Breast epithelium (tissue), 4 donors: ENCODE measurements around the gene DNAJB8. TPM values are rescaled to one million over a fixed set of nuclear protein-coding genes. Genes with fewer than 3 reads are reported as not detected.

ENCODE experiments used
- DNase-seq, 2 donors: peaks; one replicate each; pipeline ENCODE4 v3.0.0-alpha.2; 2019; ENCODE audit warnings: low spot score in 2 of 2
- H3K27ac ChIP-seq, 2 donors: fragments of 200-600 bp; sonication (generic) in 1 of 2; one replicate each; pipeline ENCODE4 v1.5.1; 2016 to 2019; ENCODE audit warnings: mild to moderate bottlenecking in 1 of 2
- H3K27me3 ChIP-seq, 2 donors: fragments of 200-600 bp; sonication (generic) in 1 of 2; one replicate each; pipeline versions ENCODE4 v1.5.1 to v1.6.0; 2017 to 2019; ENCODE audit warnings: control low read depth in 1 of 2, mild to moderate bottlenecking in 1 of 2
- H3K36me3 ChIP-seq: fragments of 200-600 bp; one replicate; pipeline ENCODE4 v1.5.1; 2019
- H3K4me1 ChIP-seq, 2 donors: fragments of 200-600 bp; sonication (generic); one replicate each; pipeline ENCODE4 v1.5.1; 2016 to 2019; ENCODE audit warnings: control low read depth in 1 of 2
- H3K4me3 ChIP-seq, 3 donors: fragments of 200-600 bp; sonication (generic); 1 replicate in 2 of 3; 2 replicates in 1 of 3; pipeline ENCODE4 v1.5.1; 2016 to 2019; ENCODE audit warnings: mild to moderate bottlenecking in 3 of 3, moderate library complexity in 2 of 3
- H3K9me3 ChIP-seq, 2 donors: fragments of 200-600 bp; sonication (generic) in 1 of 2; one replicate each; pipeline ENCODE4 v1.5.1; 2016 to 2019; ENCODE audit warnings: control low read depth in 1 of 2
- CTCF ChIP-seq, 3 donors: fragments of 450-650 bp; IDR thresholded peaks; one replicate each; pipeline ENCODE4 v1.5.1; 2016 to 2017; ENCODE audit warnings: antibody characterized with exemption in 3 of 3, mild to moderate bottlenecking in 3 of 3, moderate library complexity in 3 of 3
- POLR2A ChIP-seq: fragments of 450-650 bp; IDR thresholded peaks from one replicate; pipeline ENCODE4 v1.6.1; 2016; ENCODE audit warnings: antibody characterized with exemption, mild to moderate bottlenecking, moderate library complexity
- POLR2AphosphoS5 ChIP-seq, 3 donors: sonication (generic); formaldehyde crosslinking; IDR thresholded peaks; one replicate each; pipeline ENCODE4 v1.6.1; 2017; ENCODE audit warnings: antibody characterized with exemption in 3 of 3
- intact Hi-C: fragments of 100-400 bp; cut with DNase I; formaldehyde crosslinking; loops from one replicate; pipeline ENCODE4 v1.15.1; 2023; ENCODE audit warnings: low total_unique reads
- total RNA-seq, 3 donors: library from RNA; depleted of rRNA; stranded (reverse); fragments of >200 nt; gene quantifications; one replicate each; pipeline ENCODE4 v1.1.0, GENCODE V29; 2016

The DNAJB8 gene
- total RNA-seq, 3 donors from 2014 or later, result not detected

GRCh38 chr3:128501431-128501830 lies 34.7 kb upstream of the DNAJB8 start:
- Histone ChIP-seq H3K4me1 (no peaks in the 10 kb centered on the region), H3K36me3 (no peaks in the 10 kb centered on the region), H3K4me3 (no peak overlapping the region), H3K27me3 (peaks cover 0 to 44% of the 10 kb centered on the region in 2 donors), H3K27ac (no peak overlapping the region), H3K9me3 (no peaks in the 10 kb centered on the region)
- DNase-seq, result no peak
- TF ChIP-seq CTCF (IDR thresholded peaks at IDR 0.05) (no peak), POLR2A (no peak)
- intact Hi-C loops, result no loop called here

- no peak for DNase-seq
- H3K9me3 ChIP-seq, result no peaks in the 10 kb centered on the region
- H3K36me3 ChIP-seq, result no peaks in the 10 kb centered on the region
- no peak overlapping the region for H3K27ac ChIP-seq
- no peak overlapping the region for H3K4me3 ChIP-seq
- peaks cover 0 to 50% of the 10 kb centered on the region in 2 donors for H3K27me3 ChIP-seq
- TF ChIP-seq CTCF (IDR thresholded peaks at IDR 0.05) (no peak), POLR2AphosphoS5 (IDR thresholded peaks at IDR 0.05) (no peak), POLR2A (no peak)
- intact Hi-C loops, result no loop called here
- H3K4me1 ChIP-seq, result no peaks in the 10 kb centered on the region
These were observed 33.9 kb upstream of the DNAJB8 start for GRCh38 chr3:128500556-128500955.

- Histone ChIP-seq H3K9me3 (no peaks in the 10 kb centered on the region), H3K27me3 (peaks cover 0 to 57% of the 10 kb centered on the region in 2 donors), H3K36me3 (no peaks in the 10 kb centered on the region), H3K4me1 (no peaks in the 10 kb centered on the region), H3K4me3 (no peak overlapping the region), H3K27ac (no peak overlapping the region)
- DNase-seq, result no peak
- TF ChIP-seq POLR2AphosphoS5 (IDR thresholded peaks at IDR 0.05), result no peak
- no peak for TF ChIP-seq POLR2A
- TF ChIP-seq CTCF (IDR thresholded peaks at IDR 0.05), result no peak
- intact Hi-C loops, result loop anchor here (10.0 kb wide), 1 partner anchor 75 kb away; no protein-coding TSS in a partner anchor
These were observed 33.1 kb upstream of the DNAJB8 start for GRCh38 chr3:128499724-128500275.

GRCh38 chr3:128498901-128499530 lies 32.3 kb upstream of the DNAJB8 start:
- no peaks in the 10 kb centered on the region for H3K36me3 ChIP-seq
- DNase-seq, result no peak
- H3K9me3 ChIP-seq, result no peaks in the 10 kb centered on the region
- H3K27me3 ChIP-seq, result peaks cover 0 to 65% of the 10 kb centered on the region in 2 donors
- intact Hi-C loops, result loop anchor here (10.0 kb wide), 1 partner anchor 74 kb away; no protein-coding TSS in a partner anchor
- no peak for TF ChIP-seq POLR2A
- no peak for TF ChIP-seq POLR2AphosphoS5 (IDR thresholded peaks at IDR 0.05)
- no peak for TF ChIP-seq CTCF (IDR thresholded peaks at IDR 0.05)
- H3K4me3 ChIP-seq, result no peak overlapping the region
- H3K27ac ChIP-seq, result no peak overlapping the region
- no peaks in the 10 kb centered on the region for H3K4me1 ChIP-seq

GRCh38 chr3:128498127-128498626 lies 31.5 kb upstream of the DNAJB8 start:
- Histone ChIP-seq H3K36me3 (no peaks in the 10 kb centered on the region), H3K9me3 (no peaks in the 10 kb centered on the region), H3K27me3 (peaks cover 0 to 74% of the 10 kb centered on the region in 2 donors), H3K4me1 (peaks cover 0 to 2% of the 10 kb centered on the region in 2 donors), H3K27ac (no peak overlapping the region), H3K4me3 (peak overlapping the region; percentile 33 to 73 (median 55))
- intact Hi-C loops, result loop anchor here (10.0 kb wide), 1 partner anchor 73 kb away; no protein-coding TSS in a partner anchor
- TF ChIP-seq CTCF (IDR thresholded peaks at IDR 0.05) (no peak), POLR2AphosphoS5 (IDR thresholded peaks at IDR 0.05) (no peak), POLR2A (no peak)
- no peak for DNase-seq
